K562 (cell line): Measurements from ENCODE around the gene CHRM4. TPM values are rescaled to one million over a fixed set of nuclear protein-coding genes. Genes with fewer than 3 reads are reported as not detected.

Experiments
- NR2C2 ChIP-seq, 2 experiments: fragments of 200-800 bp in 1 of 2; sonication (Bioruptor generic) in 1 of 2; sonication (generic) in 1 of 2; formaldehyde crosslinking in 1 of 2; IDR thresholded peaks; 2 replicates each; pipeline versions ENCODE4 v1.6.1 to v1.8.0; 2016 to 2022; ENCODE audit warnings: mild to moderate bottlenecking in 1 of 2, missing compliant biosample characterization in 1 of 2, missing genetic modification characterization in 1 of 2, missing genetic modification reagents in 1 of 2
- NR3C1 ChIP-seq: sonication (generic); formaldehyde crosslinking; IDR thresholded peaks from 2 replicates; pipeline ENCODE4 v1.8.1; 2022; ENCODE audit warnings: missing genetic modification reagents
- XRCC5 ChIP-seq: fragments of 200-400 bp; formaldehyde crosslinking; IDR thresholded peaks from 2 replicates; pipeline ENCODE4 v1.6.1; 2017; ENCODE audit warnings: low read depth, mild to moderate bottlenecking, low read length
- ZNF146 ChIP-seq: IDR thresholded peaks from one replicate; pipeline ENCODE4 v1.6.1; 2018; ENCODE audit warnings: missing compliant biosample characterization; ENCODE audit not compliant: unreplicated experiment
- polyA plus RNA-seq, 8 experiments: library from polyadenylated mRNA; depleted of rRNA in 4 of 8; stranded (reverse) in 5 of 8; unstranded in 3 of 8; fragments of >200 nt; fragmentation: Nextera tagmentation in 2 of 8; fragmentation: Illumina TruSeq in 1 of 8; extraction: Ambion mirVana in 2 of 8; extraction: Trizol in 1 of 8; gene quantifications; 2 replicates each; pipeline versions ENCODE4 v1.2.1 to v1.2.3, GENCODE V29; 2011 to 2014; ENCODE audit warnings: inconsistent platforms in 1 of 8, missing spikeins in 1 of 8
- total RNA-seq, 7 experiments: library from RNA; depleted of rRNA in 6 of 7; stranded (reverse); fragments of >200 nt in 6 of 7; fragmentation: Illumina TruSeq in 2 of 7; extraction: Trizol in 2 of 7; gene quantifications; 2 replicates each; pipeline versions ENCODE4 v1.2.1 to v1.2.3, GENCODE V29; 2011 to 2021; ENCODE audit warnings: low replicate concordance in 1 of 7
- TF ChIP-seq, protein P1 (sequence below), 3 experiments: fragments of 200-800 bp in 1 of 3; fragments of 250-450 bp in 1 of 3; fragments of 450-650 bp in 1 of 3; sonication (Bioruptor Pico) in 1 of 3; sonication (Bioruptor generic) in 1 of 3; formaldehyde crosslinking in 1 of 3; IDR thresholded peaks; 2 replicates each; pipeline versions ENCODE4 v1.6.1 to v1.8.0; 2016 to 2022; ENCODE audit warnings: mild to moderate bottlenecking in 2 of 3, missing genetic modification characterization in 2 of 3, missing compliant biosample characterization in 1 of 3, moderate library complexity in 1 of 3
- TF ChIP-seq, protein P2 (sequence below): sonication (generic); formaldehyde crosslinking; IDR thresholded peaks from 2 replicates; pipeline ENCODE4 v1.4.0; 2020; ENCODE audit warnings: mild to moderate bottlenecking, missing genetic modification reagents
- TF ChIP-seq, protein P3 (sequence below), 2 experiments: IDR thresholded peaks; 2 replicates each; pipeline ENCODE4 v1.6.1; 2012; ENCODE audit warnings: improper control_type of control experiment in 2 of 2, low read depth in 2 of 2, low read length in 2 of 2, borderline replicate concordance in 1 of 2
- TF ChIP-seq, protein P4 (sequence below): sonication (generic); formaldehyde crosslinking; IDR thresholded peaks from 2 replicates; pipeline ENCODE4 v1.8.0; 2023; ENCODE audit warnings: mild to moderate bottlenecking, missing genetic modification reagents
- TF ChIP-seq, protein P5 (sequence below): fragments of 200-800 bp; sonication (Bioruptor generic); IDR thresholded peaks from 2 replicates; pipeline ENCODE4 v1.6.1; 2017; ENCODE audit warnings: missing genetic modification characterization, missing compliant biosample characterization

Gene CHRM4
- total and polyA plus RNA-seq, 9 of the 15 experiments (the other 6 are each of a cell fraction or from before 2014, with no cell fraction given): 0.22 to 1.3 (median 0.40) TPM; not detected in 2

DNA sequence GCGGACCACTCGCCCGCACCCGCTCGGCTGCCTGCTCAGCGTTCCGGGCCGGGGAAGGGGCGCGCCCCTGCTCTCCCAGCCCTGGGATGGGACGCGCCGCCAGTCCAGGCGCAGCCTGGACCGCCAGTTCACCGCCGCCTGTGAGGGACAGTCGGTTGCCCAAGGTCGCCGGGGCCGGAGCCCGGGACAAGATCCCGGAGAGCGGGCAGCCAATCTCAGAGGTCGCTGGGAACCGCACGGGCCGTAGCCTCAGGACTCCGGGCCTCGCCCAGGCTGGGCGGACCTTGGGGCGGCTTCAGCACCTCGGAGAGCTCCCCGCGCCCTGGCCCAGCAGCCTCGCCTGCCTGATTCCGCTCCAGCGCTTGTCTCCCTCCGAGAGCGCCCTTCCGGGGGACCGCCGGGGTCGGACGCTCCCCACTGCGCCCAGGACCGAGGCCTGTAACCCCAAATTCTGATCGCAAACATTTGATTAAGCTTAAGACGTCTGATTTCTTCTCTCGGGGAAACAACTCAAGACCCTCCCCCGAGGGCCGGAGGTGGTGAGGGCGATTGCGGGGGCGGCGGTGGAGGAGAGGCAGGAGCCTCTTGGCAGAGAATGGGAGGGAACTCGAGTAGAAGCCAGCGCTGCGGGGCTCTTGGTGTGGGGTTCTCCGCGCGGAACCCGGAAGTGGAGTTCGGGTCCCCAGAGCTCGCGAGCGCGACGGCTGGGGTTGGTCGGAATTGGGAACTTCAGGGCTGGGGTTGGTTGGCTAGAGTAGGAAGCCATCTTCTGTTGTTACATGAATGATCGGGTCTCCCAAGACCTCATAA lies 1.1 kb upstream of the CHRM4 start (continued):
- TF ChIP-seq NR2C2 (CRISPR knock-in tag; IDR thresholded peaks at IDR 0.05) (peak; percentile 78; the same call in 1 of the 2 replicates), NR2C2 (tag; IDR thresholded peaks at IDR 0.05) (no peak), ZNF146 (peak; percentile 24), XRCC5 (peak; percentile 90; the same call in 1 of the 2 replicates), NR3C1 (peak; percentile 98)
- TF ChIP-seq, protein P1, sequence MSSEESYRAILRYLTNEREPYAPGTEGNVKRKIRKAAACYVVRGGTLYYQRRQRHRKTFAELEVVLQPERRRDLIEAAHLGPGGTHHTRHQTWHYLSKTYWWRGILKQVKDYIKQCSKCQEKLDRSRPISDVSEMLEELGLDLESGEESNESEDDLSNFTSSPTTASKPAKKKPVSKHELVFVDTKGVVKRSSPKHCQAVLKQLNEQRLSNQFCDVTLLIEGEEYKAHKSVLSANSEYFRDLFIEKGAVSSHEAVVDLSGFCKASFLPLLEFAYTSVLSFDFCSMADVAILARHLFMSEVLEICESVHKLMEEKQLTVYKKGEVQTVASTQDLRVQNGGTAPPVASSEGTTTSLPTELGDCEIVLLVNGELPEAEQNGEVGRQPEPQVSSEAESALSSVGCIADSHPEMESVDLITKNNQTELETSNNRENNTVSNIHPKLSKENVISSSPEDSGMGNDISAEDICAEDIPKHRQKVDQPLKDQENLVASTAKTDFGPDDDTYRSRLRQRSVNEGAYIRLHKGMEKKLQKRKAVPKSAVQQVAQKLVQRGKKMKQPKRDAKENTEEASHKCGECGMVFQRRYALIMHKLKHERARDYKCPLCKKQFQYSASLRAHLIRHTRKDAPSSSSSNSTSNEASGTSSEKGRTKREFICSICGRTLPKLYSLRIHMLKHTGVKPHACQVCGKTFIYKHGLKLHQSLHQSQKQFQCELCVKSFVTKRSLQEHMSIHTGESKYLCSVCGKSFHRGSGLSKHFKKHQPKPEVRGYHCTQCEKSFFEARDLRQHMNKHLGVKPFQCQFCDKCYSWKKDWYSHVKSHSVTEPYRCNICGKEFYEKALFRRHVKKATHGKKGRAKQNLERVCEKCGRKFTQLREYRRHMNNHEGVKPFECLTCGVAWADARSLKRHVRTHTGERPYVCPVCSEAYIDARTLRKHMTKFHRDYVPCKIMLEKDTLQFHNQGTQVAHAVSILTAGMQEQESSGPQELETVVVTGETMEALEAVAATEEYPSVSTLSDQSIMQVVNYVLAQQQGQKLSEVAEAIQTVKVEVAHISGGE (CRISPR knock-in tag; IDR thresholded peaks at IDR 0.05): peak in 1 of 3 experiments; percentile 71; a peak in 1 of 6 replicates
- TF ChIP-seq, protein P2, sequence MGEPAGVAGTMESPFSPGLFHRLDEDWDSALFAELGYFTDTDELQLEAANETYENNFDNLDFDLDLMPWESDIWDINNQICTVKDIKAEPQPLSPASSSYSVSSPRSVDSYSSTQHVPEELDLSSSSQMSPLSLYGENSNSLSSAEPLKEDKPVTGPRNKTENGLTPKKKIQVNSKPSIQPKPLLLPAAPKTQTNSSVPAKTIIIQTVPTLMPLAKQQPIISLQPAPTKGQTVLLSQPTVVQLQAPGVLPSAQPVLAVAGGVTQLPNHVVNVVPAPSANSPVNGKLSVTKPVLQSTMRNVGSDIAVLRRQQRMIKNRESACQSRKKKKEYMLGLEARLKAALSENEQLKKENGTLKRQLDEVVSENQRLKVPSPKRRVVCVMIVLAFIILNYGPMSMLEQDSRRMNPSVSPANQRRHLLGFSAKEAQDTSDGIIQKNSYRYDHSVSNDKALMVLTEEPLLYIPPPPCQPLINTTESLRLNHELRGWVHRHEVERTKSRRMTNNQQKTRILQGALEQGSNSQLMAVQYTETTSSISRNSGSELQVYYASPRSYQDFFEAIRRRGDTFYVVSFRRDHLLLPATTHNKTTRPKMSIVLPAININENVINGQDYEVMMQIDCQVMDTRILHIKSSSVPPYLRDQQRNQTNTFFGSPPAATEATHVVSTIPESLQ (CRISPR knock-in tag): peak; percentile 96; the same call in 1 of the 2 replicates
- TF ChIP-seq, protein P3, sequence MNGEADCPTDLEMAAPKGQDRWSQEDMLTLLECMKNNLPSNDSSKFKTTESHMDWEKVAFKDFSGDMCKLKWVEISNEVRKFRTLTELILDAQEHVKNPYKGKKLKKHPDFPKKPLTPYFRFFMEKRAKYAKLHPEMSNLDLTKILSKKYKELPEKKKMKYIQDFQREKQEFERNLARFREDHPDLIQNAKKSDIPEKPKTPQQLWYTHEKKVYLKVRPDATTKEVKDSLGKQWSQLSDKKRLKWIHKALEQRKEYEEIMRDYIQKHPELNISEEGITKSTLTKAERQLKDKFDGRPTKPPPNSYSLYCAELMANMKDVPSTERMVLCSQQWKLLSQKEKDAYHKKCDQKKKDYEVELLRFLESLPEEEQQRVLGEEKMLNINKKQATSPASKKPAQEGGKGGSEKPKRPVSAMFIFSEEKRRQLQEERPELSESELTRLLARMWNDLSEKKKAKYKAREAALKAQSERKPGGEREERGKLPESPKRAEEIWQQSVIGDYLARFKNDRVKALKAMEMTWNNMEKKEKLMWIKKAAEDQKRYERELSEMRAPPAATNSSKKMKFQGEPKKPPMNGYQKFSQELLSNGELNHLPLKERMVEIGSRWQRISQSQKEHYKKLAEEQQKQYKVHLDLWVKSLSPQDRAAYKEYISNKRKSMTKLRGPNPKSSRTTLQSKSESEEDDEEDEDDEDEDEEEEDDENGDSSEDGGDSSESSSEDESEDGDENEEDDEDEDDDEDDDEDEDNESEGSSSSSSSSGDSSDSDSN (IDR thresholded peaks at IDR 0.05; ENCODE audit: borderline replicate concordance in 1 of 2, low read depth in 2 of 2, low read length in 2 of 2): peak; percentile 92 to 97
- TF ChIP-seq, protein P4, sequence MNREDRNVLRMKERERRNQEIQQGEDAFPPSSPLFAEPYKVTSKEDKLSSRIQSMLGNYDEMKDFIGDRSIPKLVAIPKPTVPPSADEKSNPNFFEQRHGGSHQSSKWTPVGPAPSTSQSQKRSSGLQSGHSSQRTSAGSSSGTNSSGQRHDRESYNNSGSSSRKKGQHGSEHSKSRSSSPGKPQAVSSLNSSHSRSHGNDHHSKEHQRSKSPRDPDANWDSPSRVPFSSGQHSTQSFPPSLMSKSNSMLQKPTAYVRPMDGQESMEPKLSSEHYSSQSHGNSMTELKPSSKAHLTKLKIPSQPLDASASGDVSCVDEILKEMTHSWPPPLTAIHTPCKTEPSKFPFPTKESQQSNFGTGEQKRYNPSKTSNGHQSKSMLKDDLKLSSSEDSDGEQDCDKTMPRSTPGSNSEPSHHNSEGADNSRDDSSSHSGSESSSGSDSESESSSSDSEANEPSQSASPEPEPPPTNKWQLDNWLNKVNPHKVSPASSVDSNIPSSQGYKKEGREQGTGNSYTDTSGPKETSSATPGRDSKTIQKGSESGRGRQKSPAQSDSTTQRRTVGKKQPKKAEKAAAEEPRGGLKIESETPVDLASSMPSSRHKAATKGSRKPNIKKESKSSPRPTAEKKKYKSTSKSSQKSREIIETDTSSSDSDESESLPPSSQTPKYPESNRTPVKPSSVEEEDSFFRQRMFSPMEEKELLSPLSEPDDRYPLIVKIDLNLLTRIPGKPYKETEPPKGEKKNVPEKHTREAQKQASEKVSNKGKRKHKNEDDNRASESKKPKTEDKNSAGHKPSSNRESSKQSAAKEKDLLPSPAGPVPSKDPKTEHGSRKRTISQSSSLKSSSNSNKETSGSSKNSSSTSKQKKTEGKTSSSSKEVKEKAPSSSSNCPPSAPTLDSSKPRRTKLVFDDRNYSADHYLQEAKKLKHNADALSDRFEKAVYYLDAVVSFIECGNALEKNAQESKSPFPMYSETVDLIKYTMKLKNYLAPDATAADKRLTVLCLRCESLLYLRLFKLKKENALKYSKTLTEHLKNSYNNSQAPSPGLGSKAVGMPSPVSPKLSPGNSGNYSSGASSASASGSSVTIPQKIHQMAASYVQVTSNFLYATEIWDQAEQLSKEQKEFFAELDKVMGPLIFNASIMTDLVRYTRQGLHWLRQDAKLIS (CRISPR knock-in tag): peak; percentile 98
- TF ChIP-seq, protein P5, sequence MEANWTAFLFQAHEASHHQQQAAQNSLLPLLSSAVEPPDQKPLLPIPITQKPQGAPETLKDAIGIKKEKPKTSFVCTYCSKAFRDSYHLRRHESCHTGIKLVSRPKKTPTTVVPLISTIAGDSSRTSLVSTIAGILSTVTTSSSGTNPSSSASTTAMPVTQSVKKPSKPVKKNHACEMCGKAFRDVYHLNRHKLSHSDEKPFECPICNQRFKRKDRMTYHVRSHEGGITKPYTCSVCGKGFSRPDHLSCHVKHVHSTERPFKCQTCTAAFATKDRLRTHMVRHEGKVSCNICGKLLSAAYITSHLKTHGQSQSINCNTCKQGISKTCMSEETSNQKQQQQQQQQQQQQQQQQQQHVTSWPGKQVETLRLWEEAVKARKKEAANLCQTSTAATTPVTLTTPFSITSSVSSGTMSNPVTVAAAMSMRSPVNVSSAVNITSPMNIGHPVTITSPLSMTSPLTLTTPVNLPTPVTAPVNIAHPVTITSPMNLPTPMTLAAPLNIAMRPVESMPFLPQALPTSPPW (CRISPR knock-in tag): no peak; the same call in 1 of the 2 replicates
